ENCODE results near the gene APOBEC3B.
"Not testable (repeated sequence)": the region's sequence is repeated elsewhere in the genome, so short reads cannot be mapped to it uniquely, and the experiment has no call there.

APOBEC3B gene

DNA sequence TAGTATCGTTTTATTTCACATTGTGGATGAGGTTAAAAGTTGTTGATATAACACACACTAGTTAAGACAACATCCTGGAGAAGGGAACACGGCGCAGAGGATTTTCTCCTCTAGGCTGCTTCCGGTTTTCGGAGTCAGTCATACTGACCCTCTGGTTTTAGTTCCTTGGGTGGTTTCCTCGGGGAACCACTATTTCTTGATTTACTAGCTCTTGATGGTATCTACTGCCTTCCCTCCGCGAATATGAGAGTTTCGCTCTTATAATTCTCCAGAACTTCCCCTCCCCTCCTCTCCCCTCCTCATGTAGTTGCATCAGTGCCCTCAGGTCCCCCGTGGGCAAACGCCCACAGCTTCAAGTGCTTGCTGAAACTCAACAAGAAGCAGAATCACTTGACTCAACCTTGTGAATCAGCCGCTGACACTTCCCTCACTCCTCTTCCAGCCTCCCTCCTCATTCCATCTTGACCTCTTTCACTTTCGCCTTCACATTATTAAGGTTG is 40.6 kb upstream of the APOBEC3B start:
- FAIRE-seq: peak; percentile 92
- TF ChIP-seq POLR2A (IDR thresholded peaks at IDR 0.05; ENCODE audit: low read depth, low read length): no peak
- no peak; the same call in 1 of the 2 replicates for TF ChIP-seq POU2F2 (IDR thresholded peaks at IDR 0.05; ENCODE audit: low read depth, low read length)
- no peak for TF ChIP-seq POLR2AphosphoS5 (IDR thresholded peaks at IDR 0.05; ENCODE audit: low read depth, low read length)
- TF ChIP-seq SPI1 (IDR thresholded peaks at IDR 0.05; ENCODE audit: low read depth, low read length): peak; percentile 69
- TF ChIP-seq TAF1 (IDR thresholded peaks at IDR 0.05; ENCODE audit: low read depth, low read length): no peak
- peak; percentile 11 for TF ChIP-seq PAX5 (IDR thresholded peaks at IDR 0.05; ENCODE audit: insufficient read depth, low read length, severe bottlenecking)
- no peak for DNase-seq (ENCODE audit: insufficient read length, low spot score)

- FAIRE-seq (no peak), DNase-seq (ENCODE audit: insufficient read length, low spot score) (no peak)
- no peak for TF ChIP-seq PAX5 (IDR thresholded peaks at IDR 0.05; ENCODE audit: insufficient read depth, low read length, severe bottlenecking)
- no peak for TF ChIP-seq SPI1 (IDR thresholded peaks at IDR 0.05; ENCODE audit: low read depth, low read length)
- no peak for TF ChIP-seq TAF1 (IDR thresholded peaks at IDR 0.05; ENCODE audit: low read depth, low read length)
- TF ChIP-seq POU2F2 (IDR thresholded peaks at IDR 0.05; ENCODE audit: low read depth, low read length): no peak
- no peak for TF ChIP-seq POLR2A (IDR thresholded peaks at IDR 0.05; ENCODE audit: low read depth, low read length)
- no peak for TF ChIP-seq POLR2AphosphoS5 (IDR thresholded peaks at IDR 0.05; ENCODE audit: low read depth, low read length)
Measured at GRCh38 chr22:38942702-38943101, 39.4 kb upstream of the APOBEC3B start.

DNA sequence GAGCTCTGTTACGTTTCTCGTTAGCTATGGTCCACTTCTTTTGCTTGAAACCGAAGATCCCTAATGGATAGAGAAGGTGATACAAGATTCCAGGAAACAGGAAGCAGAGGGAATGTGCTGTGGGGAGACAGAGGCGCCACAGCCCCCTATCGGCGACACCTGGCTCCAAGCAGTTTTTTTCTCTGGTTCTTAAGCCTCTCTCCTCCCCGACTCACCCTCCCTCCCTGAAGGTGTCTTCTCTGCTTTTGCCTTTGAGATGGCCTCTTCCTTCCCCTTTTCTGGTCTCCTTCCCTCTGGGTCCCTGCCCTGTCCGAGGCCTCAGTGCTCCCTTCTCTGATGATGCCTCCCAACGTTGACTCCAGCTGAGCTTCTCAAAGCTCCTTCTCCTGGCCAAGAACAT is 38.9 kb upstream of the APOBEC3B start:
- DNase-seq (ENCODE audit: insufficient read length, low spot score): no peak
- FAIRE-seq: peak; percentile 43
- TF ChIP-seq POU2F2 (IDR thresholded peaks at IDR 0.05; ENCODE audit: low read depth, low read length): no peak
- TF ChIP-seq PAX5 (IDR thresholded peaks at IDR 0.05; ENCODE audit: insufficient read depth, low read length, severe bottlenecking): no peak
- TF ChIP-seq SPI1 (IDR thresholded peaks at IDR 0.05; ENCODE audit: low read depth, low read length): no peak
- no peak for TF ChIP-seq POLR2AphosphoS5 (IDR thresholded peaks at IDR 0.05; ENCODE audit: low read depth, low read length)
- no peak for TF ChIP-seq POLR2A (IDR thresholded peaks at IDR 0.05; ENCODE audit: low read depth, low read length)
- TF ChIP-seq TAF1 (IDR thresholded peaks at IDR 0.05; ENCODE audit: low read depth, low read length): no peak

DNA sequence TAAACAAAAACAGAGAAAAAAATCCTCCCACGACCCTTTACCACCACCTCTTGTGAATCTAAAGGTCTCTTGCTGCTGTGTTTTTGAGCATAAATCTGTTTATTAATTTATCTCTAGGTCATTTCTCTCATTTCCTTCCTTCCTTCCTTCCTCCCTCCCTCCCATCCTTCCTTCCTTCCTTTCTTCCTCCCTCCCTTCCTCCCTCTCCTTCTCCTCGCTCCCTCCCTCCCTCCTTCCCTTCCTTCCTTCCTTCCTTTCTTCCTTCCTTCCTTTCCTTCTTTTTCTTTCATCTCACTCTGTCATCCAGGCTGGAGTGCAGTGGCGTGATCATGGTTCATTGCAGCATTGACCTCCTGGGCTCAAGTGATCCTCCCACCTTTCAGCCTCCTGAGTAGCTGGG is 38.3 kb upstream of the APOBEC3B start:
- TF ChIP-seq PAX5 (IDR thresholded peaks at IDR 0.05; ENCODE audit: insufficient read depth, low read length, severe bottlenecking) (no peak), SPI1 (IDR thresholded peaks at IDR 0.05; ENCODE audit: low read depth, low read length) (no peak), TAF1 (IDR thresholded peaks at IDR 0.05; ENCODE audit: low read depth, low read length) (no peak), POU2F2 (IDR thresholded peaks at IDR 0.05; ENCODE audit: low read depth, low read length) (no peak), POLR2A (IDR thresholded peaks at IDR 0.05; ENCODE audit: low read depth, low read length) (no peak), POLR2AphosphoS5 (IDR thresholded peaks at IDR 0.05; ENCODE audit: low read depth, low read length) (no peak)
- FAIRE-seq: no peak
- DNase-seq (ENCODE audit: insufficient read length, low spot score): no peak

GRCh38 chr22:38944653-38945052 is 37.5 kb upstream of the APOBEC3B start:
- no peak for FAIRE-seq
- TF ChIP-seq POLR2A (IDR thresholded peaks at IDR 0.05; ENCODE audit: low read depth, low read length) (no peak), PAX5 (IDR thresholded peaks at IDR 0.05; ENCODE audit: insufficient read depth, low read length, severe bottlenecking) (no peak), SPI1 (IDR thresholded peaks at IDR 0.05; ENCODE audit: low read depth, low read length) (no peak), POU2F2 (IDR thresholded peaks at IDR 0.05; ENCODE audit: low read depth, low read length) (no peak), POLR2AphosphoS5 (IDR thresholded peaks at IDR 0.05; ENCODE audit: low read depth, low read length) (no peak), TAF1 (IDR thresholded peaks at IDR 0.05; ENCODE audit: low read depth, low read length) (no peak)

GRCh38 chr22:38945706-38946338 is 36.3 kb upstream of the APOBEC3B start:
- FAIRE-seq; DNase-seq (ENCODE audit: insufficient read length, low spot score): not testable (repeated sequence)

More at GRCh38 chr22:38944653-38945052, 37.5 kb upstream of the APOBEC3B start:
- no peak for DNase-seq (ENCODE audit: insufficient read length, low spot score)

- TF ChIP-seq POU2F2 (IDR thresholded peaks at IDR 0.05; ENCODE audit: low read depth, low read length) (no peak), PAX5 (IDR thresholded peaks at IDR 0.05; ENCODE audit: insufficient read depth, low read length, severe bottlenecking) (no peak), POLR2AphosphoS5 (IDR thresholded peaks at IDR 0.05; ENCODE audit: low read depth, low read length) (no peak), TAF1 (IDR thresholded peaks at IDR 0.05; ENCODE audit: low read depth, low read length) (no peak), POLR2A (IDR thresholded peaks at IDR 0.05; ENCODE audit: low read depth, low read length) (no peak), SPI1 (IDR thresholded peaks at IDR 0.05; ENCODE audit: low read depth, low read length) (no peak)
- peak; percentile 31 for FAIRE-seq
Measured at GRCh38 chr22:38946771-38947170, 35.4 kb upstream of the APOBEC3B start.

DNA sequence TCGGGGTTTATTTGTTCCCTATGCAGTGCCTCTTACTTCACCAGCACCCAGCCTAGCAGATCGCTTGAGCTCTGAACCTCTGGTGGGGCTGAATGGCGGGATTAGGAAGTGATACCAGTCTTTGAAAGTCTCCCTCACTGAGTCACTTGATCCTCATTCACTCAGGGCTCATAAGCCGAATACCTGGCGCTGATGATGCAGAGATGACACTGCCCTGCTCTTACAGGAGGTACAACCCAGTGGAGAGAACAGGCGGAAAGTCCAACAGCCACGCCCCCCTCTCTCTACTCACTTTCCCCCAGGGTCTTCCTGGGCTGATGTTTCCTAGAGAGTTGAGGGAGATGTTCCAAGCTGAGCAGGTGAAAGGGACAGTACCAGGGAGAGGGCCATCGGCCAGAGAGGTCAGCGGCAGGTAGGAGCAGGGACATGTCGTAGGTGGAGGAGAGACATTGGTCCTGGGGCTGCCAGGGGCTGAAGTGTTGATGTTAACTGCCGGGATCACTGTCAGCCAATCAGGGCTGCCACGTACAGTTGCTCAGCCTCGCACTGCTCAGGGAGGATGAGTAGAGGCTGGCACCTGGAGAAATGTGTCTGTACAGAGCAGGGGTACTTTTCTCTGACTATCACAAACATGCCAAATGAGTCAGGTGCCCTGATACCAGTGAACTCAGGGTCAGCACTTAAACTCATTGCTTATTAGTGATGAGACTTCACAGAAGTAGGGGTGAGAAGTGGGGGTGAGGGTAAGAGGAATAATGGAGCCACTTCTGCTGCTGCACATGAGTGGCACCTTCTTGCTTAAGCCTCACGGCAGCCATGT is 34.6 kb upstream of the APOBEC3B start:
- FAIRE-seq (no peak), DNase-seq (ENCODE audit: insufficient read length, low spot score) (no peak)
- TF ChIP-seq TAF1 (IDR thresholded peaks at IDR 0.05; ENCODE audit: low read depth, low read length): no peak
- no peak for TF ChIP-seq PAX5 (IDR thresholded peaks at IDR 0.05; ENCODE audit: insufficient read depth, low read length, severe bottlenecking)
- TF ChIP-seq SPI1 (IDR thresholded peaks at IDR 0.05; ENCODE audit: low read depth, low read length): peak; percentile 77

More at GRCh38 chr22:38946771-38947170, 35.4 kb upstream of the APOBEC3B start:
- no peak for DNase-seq (ENCODE audit: insufficient read length, low spot score)

- no peak for DNase-seq (ENCODE audit: insufficient read length, low spot score)
- FAIRE-seq: no peak
- no peak for TF ChIP-seq PAX5 (IDR thresholded peaks at IDR 0.05; ENCODE audit: insufficient read depth, low read length, severe bottlenecking)
- no peak for TF ChIP-seq TAF1 (IDR thresholded peaks at IDR 0.05; ENCODE audit: low read depth, low read length)
- no peak for TF ChIP-seq POU2F2 (IDR thresholded peaks at IDR 0.05; ENCODE audit: low read depth, low read length)
- TF ChIP-seq POLR2AphosphoS5 (IDR thresholded peaks at IDR 0.05; ENCODE audit: low read depth, low read length): no peak
- no peak for TF ChIP-seq POLR2A (IDR thresholded peaks at IDR 0.05; ENCODE audit: low read depth, low read length)
- no peak for TF ChIP-seq SPI1 (IDR thresholded peaks at IDR 0.05; ENCODE audit: low read depth, low read length)
Measured at GRCh38 chr22:38948181-38948940, 33.8 kb upstream of the APOBEC3B start.

Data from GM12891 (cell line).